IPS-20b (cell line): ENCODE data around the gene ANP32E.
"Not testable (repeated sequence)": the region's sequence is repeated elsewhere in the genome, so short reads cannot be mapped to it uniquely, and the experiment has no call there.

Experiments
- H3K27ac ChIP-seq: one replicate; pipeline ENCODE4 v1.5.1; 2013; ENCODE audit warnings: low read length
- H3K27me3 ChIP-seq: 2 replicates; pipeline ENCODE4 v1.6.1; 2013; ENCODE audit warnings: mild to moderate bottlenecking, low read length, inconsistent platforms; ENCODE audit not compliant: insufficient read depth
- H3K36me3 ChIP-seq: 2 replicates; pipeline ENCODE4 v1.6.1; 2013; ENCODE audit warnings: low read depth, mild to moderate bottlenecking, inconsistent platforms, low read length, moderate library complexity; ENCODE audit not compliant: insufficient read depth
- H3K4me1 ChIP-seq: 2 replicates; pipeline ENCODE4 v1.6.1; 2013; ENCODE audit warnings: mild to moderate bottlenecking, control low read depth, inconsistent platforms, low read length, moderate library complexity; ENCODE audit not compliant: insufficient read depth
- H3K4me3 ChIP-seq: 2 replicates; pipeline ENCODE4 v1.5.1; 2013; ENCODE audit warnings: mild to moderate bottlenecking, low read length, inconsistent platforms
- H3K9ac ChIP-seq: 2 replicates; pipeline ENCODE4 v1.6.1; 2013; ENCODE audit warnings: low read depth, mild to moderate bottlenecking, inconsistent platforms, low read length, moderate library complexity
- H3K9me3 ChIP-seq: 2 replicates; pipeline ENCODE4 v1.6.1; 2013; ENCODE audit warnings: mild to moderate bottlenecking, low read depth, low read length, inconsistent platforms; ENCODE audit not compliant: insufficient read depth

The ANP32E gene

GRCh38 chr1:150249936-150250335 lies 14.0 kb upstream of the ANP32E start:
- H3K27ac ChIP-seq = no peak overlapping the region
- no peak overlapping the region for H3K9ac ChIP-seq
- no peaks in the 10 kb centered on the region for H3K36me3 ChIP-seq
- H3K9me3 ChIP-seq = no peaks in the 10 kb centered on the region
- no peak overlapping the region for H3K4me3 ChIP-seq
- H3K4me1 ChIP-seq = no peaks in the 10 kb centered on the region
- no peaks in the 10 kb centered on the region for H3K27me3 ChIP-seq

- Histone ChIP-seq H3K36me3 (no peaks in the 10 kb centered on the region), H3K9ac (no peak overlapping the region), H3K4me1 (no peaks in the 10 kb centered on the region), H3K27me3 (no peaks in the 10 kb centered on the region), H3K27ac (no peak overlapping the region), H3K4me3 (no peak overlapping the region), H3K9me3 (no peaks in the 10 kb centered on the region)
These were observed 7.1 kb upstream of the ANP32E start for GRCh38 chr1:150243003-150243402.

GRCh38 chr1:150237746-150238145 lies 1.8 kb upstream of the ANP32E start:
- Histone ChIP-seq H3K4me3 (no peak overlapping the region), H3K27me3 (no peaks in the 10 kb centered on the region), H3K36me3 (no peaks in the 10 kb centered on the region), H3K4me1 (peaks cover 14% of the 10 kb centered on the region), H3K9ac (no peak overlapping the region), H3K9me3 (no peaks in the 10 kb centered on the region), H3K27ac (no peak overlapping the region)

- H3K27me3 ChIP-seq, H3K36me3 ChIP-seq, H3K9me3 ChIP-seq: not testable (repeated sequence)
- Histone ChIP-seq H3K4me1 (peaks cover 14% of the 10 kb centered on the region), H3K4me3 (peak overlapping the region; percentile 98), H3K27ac (peak overlapping the region; percentile 99), H3K9ac (peak overlapping the region; percentile 100; the same call in 1 of the 2 replicates)
These were observed 1.3 kb upstream of the ANP32E start for GRCh38 chr1:150237176-150237575.

GRCh38 chr1:150236614-150237100 lies 745 bp upstream of the ANP32E start:
- Histone ChIP-seq H3K9me3 (no peaks in the 10 kb centered on the region; the same call in 1 of the 2 replicates), H3K4me1 (peaks cover 14% of the 10 kb centered on the region), H3K27me3 (no peaks in the 10 kb centered on the region), H3K4me3 (peak overlapping the region; percentile 98), H3K36me3 (peaks cover 2% of the 10 kb centered on the region; the same call in 1 of the 2 replicates), H3K27ac (peak overlapping the region; percentile 99), H3K9ac (peak overlapping the region; percentile 100)

- H3K4me3 ChIP-seq = peak overlapping the region; percentile 98
- peak overlapping the region; percentile 90 for H3K27ac ChIP-seq
These were observed 539 bp downstream of the ANP32E start for GRCh38 chr1:150235294-150235851.

GRCh38 chr1:150234566-150235293 lies 1.2 kb downstream of the ANP32E start:
- Histone ChIP-seq H3K9me3 (no peaks in the 10 kb centered on the region; the same call in 1 of the 2 replicates), H3K27me3 (no peaks in the 10 kb centered on the region), H3K9ac (peak overlapping the region; percentile 100), H3K4me1 (peaks cover 14% of the 10 kb centered on the region), H3K4me3 (peak overlapping the region; percentile 98), H3K27ac (peak overlapping the region; percentile 90), H3K36me3 (peaks cover 18% of the 10 kb centered on the region)

More at GRCh38 chr1:150235294-150235851, 539 bp downstream of the ANP32E start:
- Histone ChIP-seq H3K9me3 (no peaks in the 10 kb centered on the region; the same call in 1 of the 2 replicates), H3K27me3 (no peaks in the 10 kb centered on the region), H3K9ac (peak overlapping the region; percentile 100), H3K36me3 (peaks cover 11% of the 10 kb centered on the region), H3K4me1 (peaks cover 14% of the 10 kb centered on the region)

GRCh38 chr1:150234309-150234565 lies 1.7 kb downstream of the ANP32E start:
- Histone ChIP-seq H3K27ac (peak overlapping the region; percentile 90), H3K9me3 (no peaks in the 10 kb centered on the region; the same call in 1 of the 2 replicates), H3K9ac (peak overlapping the region; percentile 100), H3K4me3 (peak overlapping the region; percentile 98), H3K27me3 (no peaks in the 10 kb centered on the region), H3K4me1 (peaks cover 14% of the 10 kb centered on the region), H3K36me3 (peaks cover 23% of the 10 kb centered on the region)

- no peak overlapping the region for H3K27ac ChIP-seq
- no peaks in the 10 kb centered on the region; the same call in 1 of the 2 replicates for H3K9me3 ChIP-seq
- H3K27me3 ChIP-seq = no peaks in the 10 kb centered on the region
- H3K36me3 ChIP-seq = peaks cover 29% of the 10 kb centered on the region
- peaks cover 14% of the 10 kb centered on the region for H3K4me1 ChIP-seq
- H3K4me3 ChIP-seq = peak overlapping the region; percentile 98
- peak overlapping the region; percentile 100; the same call in 1 of the 2 replicates for H3K9ac ChIP-seq
These were observed 2.3 kb downstream of the ANP32E start for GRCh38 chr1:150233359-150234308.

- H3K9me3 ChIP-seq, H3K4me3 ChIP-seq: not testable (repeated sequence)
These were observed 3.0 kb downstream of the ANP32E start for GRCh38 chr1:150232921-150233320.

GRCh38 chr1:150228246-150228645 lies 7.7 kb downstream of the ANP32E start:
- not testable (repeated sequence) for H3K27ac ChIP-seq, H3K9ac ChIP-seq, H3K9me3 ChIP-seq, H3K27me3 ChIP-seq, H3K4me3 ChIP-seq, H3K4me1 ChIP-seq
- H3K36me3 ChIP-seq = peaks cover 79% of the 10 kb centered on the region

More at GRCh38 chr1:150232921-150233320, 3.0 kb downstream of the ANP32E start:
- not testable (repeated sequence) for H3K27me3 ChIP-seq, H3K9ac ChIP-seq, H3K27ac ChIP-seq
- Histone ChIP-seq H3K36me3 (peaks cover 36% of the 10 kb centered on the region), H3K4me1 (peaks cover 14% of the 10 kb centered on the region)
